HG03439 (cell line): ENCODE data around the gene PRPS2.

Source experiments
- ATAC-seq: cut with Tn5 transposase; IDR thresholded peaks from one replicate; pipeline ENCODE4 v1.9.1; 2021; ENCODE audit warnings: mild to moderate bottlenecking, moderate library complexity; ENCODE audit not compliant: unreplicated experiment

PRPS2 gene

DNA sequence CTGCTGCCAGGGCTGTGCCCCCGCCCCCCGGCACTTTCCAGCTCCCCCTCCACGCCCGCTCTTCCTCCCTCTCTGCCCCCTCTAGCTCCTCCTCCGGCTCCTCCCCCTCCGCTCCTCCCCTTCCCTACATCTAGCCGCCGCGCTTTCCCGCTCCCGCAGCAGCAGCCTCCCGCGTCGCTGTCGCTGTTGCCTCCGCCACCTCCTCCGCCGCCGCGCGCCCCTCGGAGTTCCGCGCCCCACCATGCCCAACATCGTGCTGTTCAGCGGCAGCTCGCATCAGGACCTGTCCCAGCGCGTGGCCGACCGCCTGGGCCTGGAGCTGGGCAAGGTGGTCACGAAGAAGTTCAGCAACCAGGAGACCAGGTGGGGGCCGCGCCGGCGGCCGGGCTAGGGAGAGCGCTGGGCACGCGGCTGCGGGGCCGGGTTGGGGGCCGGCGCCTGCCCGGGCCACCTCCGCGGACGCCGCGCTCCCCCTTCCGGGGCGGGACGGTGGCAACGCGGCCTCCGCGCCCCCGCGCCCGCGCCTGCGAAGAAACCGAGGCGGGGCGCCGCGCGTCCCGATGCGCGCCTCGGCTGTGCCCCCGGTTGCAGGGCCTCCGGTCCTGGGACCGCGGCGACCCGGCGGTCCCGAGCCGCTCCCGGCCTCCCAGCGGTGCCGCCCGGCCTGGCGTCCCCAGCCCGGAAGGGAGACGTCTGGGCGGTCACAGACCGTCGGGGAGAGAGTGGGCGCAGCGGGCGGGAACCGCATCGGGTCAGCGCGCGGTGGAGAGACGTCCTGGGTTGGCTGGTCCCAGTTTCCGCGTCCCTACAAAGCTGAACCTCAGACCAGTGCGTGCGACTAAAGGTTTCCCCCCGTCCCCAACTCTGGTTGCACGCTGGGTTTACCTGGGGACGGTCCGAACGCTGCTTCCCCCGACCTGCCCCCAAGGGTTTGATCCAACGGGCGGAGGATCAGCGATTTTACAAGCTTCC is at the start of gene PRPS2:
Gene PRPS2, plus strand, starts transcription at position 156 of the 972 bp plus-strand sequence. Its CDS starts 86 bp downstream, at position 242.
- ATAC-seq, result peak; percentile 83

DNA sequence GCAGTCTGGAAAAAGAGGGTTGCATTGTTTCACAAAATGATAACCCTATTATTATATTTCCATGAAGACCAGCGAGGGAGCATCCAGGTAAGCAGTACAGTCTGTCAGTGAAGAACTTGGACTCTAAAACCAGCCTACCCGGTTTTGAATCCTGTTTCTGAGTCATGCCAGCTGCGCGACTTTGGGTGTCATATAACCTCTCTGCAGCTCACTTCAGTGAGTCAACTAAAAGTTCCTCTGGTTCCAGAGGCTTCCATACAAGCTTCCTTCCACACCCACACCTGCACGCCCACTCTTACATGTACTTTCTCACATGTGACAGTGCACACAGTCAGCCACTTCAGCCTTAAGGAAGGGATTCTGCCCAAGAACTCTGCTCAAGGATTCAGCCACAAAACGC is 49.8 kb upstream of the PRPS2 start:
- no peak for ATAC-seq

DNA sequence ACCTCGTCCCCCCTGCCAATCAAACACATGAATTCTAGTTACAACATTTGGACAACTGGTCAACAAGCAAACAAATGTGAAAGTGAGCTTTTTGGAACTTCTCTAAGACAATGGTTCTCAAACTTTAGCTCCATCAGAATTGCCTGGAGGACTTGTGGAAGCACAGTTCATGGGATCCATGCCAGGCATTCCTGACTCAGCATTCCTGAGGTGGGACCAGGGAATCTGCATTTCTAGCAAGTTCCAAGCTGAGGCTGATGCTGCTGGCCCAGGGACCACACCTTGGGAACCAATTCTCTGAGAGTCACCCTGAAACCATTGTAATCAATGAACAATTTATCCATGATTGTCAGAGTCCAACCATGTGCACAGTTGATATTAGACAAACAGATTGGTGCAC is 43.8 kb upstream of the PRPS2 start:
- ATAC-seq, result no peak

DNA sequence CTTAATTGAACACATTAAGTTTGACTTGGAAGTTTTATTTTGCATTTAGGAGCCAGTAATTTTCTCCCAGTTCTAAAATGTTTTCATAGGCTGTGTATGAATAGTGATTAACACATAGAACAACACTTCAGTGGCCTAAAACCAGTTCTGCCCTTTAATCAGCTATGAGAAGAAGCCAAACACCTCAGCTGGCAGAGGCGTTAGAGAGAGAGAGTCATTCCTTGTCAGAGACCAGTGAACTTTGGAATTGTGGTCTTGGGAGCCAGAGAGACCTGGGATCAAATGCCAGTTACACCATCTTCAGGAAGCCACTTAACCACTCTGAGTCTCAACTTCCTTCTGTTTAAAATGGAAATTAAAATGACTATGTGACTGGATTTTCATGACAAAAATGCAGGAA is 39.3 kb upstream of the PRPS2 start:
- ATAC-seq, result no peak

DNA sequence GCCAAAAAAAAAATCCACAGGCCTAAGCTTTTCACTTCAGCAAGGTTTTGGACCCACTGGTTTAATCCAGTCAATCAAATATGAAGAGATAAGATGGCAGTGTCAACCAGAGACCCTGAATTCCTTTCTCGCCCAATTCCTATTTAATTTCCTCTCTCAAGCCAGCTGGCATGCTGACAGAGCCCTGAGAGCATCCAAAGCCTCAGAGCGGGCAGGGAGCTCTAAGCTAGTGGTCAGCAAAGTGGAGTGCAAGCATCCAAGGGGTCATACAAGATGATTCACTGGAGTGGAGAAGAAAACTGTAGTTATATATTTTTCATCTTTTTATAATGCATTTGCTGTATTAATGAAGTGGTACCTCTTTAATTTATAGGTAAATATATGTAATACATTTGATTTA is 37.8 kb upstream of the PRPS2 start:
- no peak for ATAC-seq

DNA sequence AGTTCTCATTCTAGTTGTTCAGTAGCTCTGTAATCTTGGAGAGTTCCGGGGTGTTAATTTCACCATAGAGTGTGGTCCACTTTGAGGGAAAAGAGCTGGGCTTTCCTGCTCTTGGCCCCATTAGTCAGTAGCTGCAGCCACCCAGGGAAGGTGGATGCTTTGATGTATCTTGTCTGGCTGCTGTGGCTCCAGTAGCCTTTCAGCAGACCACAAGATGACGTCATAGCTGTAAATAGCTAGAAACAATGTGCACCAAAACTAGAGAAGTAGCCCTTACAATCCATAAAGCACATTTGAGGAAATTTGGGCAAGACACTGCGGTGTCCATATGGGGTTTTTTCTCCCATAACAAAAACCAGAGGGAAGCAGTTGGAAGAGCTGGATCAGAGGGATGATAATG is 32.9 kb upstream of the PRPS2 start:
- no peak for ATAC-seq

DNA sequence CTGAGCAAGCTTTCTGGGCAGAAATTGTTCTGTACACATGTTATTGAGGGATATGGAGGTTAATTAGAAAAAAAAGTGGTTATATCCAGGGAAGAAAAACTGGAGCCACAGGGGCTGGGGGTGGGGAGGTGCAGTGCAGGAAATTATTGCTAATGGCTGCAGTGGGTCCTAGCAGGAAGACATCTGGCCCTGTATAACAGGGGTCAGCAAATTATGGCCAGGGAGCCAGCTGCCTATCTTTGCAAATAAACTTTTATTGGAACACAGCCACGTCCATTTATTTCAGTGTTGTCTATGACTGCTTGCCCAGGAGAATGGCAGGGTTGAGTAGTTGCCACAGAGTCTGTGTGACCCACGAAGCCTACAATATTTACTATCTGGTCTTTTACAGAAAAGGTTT is 23.4 kb upstream of the PRPS2 start:
- ATAC-seq, result no peak

DNA sequence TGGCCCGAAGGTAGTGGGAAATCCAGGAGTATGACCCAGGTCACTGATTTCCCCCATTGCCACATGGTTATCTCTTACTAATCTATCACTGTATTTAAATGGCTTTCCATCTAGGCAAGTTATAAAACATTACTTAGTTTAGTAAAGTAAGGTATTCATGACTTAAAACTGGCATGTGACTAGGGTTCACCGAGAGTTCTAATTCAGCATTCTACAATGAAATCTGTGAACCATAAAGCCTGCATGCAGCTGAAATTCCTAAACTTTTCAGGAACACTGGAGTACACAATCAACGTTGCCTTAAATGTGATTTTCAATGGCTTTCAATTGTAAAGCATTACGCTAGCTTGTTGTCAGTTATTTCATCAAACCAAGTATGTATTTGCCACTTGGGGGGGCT is 22.7 kb upstream of the PRPS2 start:
- no peak for ATAC-seq

DNA sequence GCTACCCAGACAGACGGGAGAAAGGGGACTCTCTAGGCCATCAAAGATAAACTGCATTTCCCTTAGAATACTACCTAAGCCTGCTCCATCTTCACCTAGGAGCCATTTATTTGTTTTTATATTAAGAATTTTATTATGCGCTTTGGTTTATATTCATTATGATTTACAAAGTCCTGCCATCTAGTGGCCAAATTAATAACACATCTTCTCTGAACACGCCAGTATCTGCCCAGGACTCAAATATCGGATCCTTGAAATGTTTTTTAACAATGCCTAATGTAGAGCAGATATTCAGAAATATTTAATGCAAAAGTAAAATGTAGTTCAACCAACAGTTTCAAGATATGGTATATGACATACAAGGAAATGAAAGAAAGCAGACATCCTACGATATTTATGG is 20.8 kb upstream of the PRPS2 start:
- ATAC-seq, result no peak

DNA sequence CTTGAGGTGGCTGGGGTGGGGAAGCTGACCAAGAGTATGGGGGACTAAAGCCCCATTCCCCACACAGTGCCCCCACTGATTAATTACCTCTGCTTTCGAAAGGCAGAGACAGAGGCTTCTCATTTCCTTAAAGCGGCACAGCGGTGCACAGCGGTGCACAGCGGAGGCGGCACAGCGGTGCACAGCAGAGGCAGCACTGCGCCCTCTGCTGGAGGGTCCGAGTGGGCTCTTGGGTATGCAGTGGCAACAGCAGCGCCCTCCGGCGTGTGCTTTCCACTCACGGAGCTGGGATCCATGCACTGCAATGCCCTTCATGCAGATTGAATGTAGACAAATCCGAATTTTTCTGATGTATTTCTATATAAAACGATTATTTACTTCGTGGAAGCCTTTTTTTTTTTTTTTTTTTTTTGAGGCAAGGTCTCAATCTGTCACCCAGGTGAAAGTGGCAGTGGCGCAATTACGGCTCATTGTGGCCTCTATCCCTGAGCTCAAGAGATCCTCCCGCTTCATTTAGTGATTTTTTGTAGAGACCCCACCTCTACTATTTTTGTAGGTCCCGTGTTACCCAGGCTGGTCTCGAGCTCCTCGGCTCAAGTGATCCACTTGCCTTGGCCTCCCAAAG is 19.7 kb upstream of the PRPS2 start:
- peak; percentile 93 for ATAC-seq

DNA sequence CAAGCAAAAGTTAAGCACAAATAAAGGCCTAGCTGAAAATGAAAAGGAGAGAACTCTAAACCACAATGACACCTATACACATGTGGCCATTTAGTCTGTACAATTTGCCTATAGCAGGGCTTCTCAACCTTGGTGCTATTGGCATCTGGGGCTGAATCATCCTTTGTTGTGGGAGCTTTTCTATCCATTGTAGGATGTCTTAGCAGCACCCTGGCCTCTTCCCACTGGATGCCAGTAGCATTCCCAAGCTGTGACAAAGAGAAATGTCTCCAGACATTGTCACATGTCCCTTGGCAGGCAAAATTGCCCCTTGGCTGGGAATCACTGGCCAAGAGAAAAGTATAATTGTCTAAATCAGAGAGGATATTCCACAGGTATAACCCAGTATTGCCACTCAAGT is 13.5 kb upstream of the PRPS2 start:
- no peak for ATAC-seq

DNA sequence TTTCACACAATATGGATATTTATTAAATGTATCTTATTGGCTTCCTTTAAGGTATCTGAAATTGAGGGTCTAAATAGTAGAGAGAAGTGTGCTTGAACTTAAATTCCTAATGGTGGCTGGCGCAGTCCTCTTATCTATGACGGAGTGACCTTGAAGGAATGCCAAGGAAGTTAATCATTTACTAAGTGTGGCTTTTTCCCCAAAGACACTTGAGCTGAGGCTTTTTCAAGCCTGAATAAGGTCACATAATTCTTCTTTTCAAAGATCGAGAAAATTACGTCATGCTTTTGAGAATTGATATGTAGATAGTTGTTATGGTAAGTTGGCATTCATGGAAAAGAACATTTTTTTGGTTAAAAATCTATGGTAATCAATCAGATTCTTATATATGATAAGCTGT is 11.7 kb upstream of the PRPS2 start:
- no peak for ATAC-seq

DNA sequence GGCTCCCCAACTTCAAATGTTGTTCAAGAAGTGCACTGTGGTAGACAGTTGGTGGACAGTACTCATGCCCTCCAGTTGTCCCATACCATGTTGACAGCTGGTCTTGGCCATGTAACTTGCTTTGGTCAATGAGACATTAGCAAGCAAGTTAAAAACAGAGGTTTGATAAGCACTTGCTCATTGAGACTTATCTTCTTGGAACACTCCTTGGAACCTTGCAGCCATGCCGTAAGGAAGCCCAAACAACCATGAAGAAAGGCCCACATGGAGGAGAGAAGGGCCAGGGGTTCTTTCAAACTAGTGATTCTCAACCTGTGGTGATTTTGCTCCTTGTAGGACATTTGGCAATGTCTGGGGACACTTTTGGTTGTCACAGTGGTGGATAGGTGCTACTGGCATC is 2.6 kb upstream of the PRPS2 start:
- ATAC-seq, result no peak

DNA sequence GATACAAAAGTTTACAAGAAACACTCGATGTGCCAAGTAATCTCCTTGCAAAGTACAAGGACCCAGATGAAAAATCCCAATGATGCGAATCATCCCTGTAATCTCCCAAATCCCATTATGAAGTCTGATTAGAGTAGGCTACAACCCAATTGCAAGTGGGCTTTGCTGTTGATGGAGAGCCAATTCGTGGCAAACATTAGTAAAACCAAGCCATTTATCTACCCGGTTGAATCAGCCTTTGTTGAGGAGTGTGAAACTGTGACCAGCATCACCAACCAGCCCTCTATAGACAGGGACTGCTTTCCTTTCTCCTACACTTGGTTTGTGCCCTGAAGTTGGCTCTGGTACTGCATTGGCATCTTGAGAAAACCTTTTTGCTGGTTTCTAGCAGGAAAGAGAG is 1.2 kb upstream of the PRPS2 start:
- no peak for ATAC-seq

DNA sequence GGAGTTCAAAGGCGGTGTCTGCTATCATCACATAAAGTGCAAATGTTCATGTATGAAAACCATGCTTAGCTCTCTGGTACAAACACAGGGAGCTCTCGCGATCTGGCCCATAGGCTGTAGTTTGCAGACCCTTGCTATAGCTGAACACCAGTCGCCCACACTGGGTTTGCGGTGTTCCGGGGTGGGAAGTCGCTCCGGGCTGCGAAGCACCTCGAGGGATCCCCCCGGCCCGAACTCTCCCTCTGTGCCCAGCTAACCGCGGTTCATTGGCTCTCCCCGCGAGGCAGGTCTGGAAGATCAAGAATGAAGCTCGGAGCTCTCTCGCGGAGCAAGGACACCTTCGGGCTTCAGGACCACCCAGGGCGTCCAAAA is 341 bp upstream of the PRPS2 start:
- peak; percentile 15 for ATAC-seq

DNA sequence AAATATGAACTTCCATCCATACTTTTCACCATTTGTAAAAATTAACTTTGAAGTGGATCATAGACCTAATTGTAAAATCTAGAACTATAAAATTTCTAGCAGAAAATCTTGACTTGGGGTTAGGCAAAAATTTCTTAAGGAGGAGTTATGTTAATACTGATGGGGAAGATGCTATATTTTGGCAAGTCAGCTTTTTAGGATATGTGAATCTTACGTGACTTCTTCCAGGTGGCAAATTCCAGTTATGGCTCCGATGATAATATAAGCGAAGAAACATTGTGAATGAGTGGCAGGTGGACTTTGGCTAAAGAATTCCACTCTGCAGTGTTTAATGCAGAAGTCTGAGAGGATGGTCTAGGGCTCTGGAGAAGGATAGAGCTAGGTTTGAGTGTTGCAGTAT is 1.5 kb downstream of the PRPS2 start:
- ATAC-seq, result no peak

DNA sequence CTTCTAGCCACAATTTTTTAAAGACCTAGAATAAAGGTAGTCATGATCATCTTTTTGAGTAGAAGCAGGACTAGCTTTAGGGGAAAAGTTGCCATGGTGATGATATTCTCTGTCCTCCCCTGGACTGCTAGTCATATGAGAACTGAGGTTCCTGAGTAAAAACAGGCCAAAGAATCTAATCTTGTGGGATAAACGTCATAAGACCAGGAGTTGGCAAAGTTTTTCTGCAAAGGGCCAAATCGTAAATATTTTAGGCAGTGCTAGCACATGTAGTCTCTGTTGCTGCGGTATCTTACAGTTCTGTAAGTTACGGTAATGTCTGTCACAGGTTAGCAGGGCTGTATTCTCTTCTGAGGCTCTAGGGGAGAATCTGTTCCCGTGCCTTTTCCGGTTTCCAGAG is 3.4 kb downstream of the PRPS2 start:
- no peak for ATAC-seq

DNA sequence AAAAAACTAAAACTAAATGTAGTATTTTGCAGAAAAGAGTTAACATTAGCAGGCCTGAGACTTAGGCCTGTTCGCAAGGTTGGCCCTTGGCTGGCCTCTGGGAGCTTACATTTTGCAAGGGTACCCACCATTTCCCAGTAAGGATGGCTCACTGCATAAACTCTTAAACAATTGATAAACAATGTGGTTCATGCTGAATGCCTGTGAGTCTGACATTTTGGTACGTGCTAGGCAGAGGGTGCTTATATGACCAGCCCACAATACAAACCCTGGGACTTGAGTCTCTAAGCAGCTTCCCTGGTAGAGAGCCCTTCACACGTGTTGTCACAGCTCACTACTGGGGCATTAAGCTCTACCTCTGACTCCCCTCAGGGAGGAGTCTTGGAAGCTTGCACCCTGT is 7.4 kb downstream of the PRPS2 start:
- no peak for ATAC-seq

DNA sequence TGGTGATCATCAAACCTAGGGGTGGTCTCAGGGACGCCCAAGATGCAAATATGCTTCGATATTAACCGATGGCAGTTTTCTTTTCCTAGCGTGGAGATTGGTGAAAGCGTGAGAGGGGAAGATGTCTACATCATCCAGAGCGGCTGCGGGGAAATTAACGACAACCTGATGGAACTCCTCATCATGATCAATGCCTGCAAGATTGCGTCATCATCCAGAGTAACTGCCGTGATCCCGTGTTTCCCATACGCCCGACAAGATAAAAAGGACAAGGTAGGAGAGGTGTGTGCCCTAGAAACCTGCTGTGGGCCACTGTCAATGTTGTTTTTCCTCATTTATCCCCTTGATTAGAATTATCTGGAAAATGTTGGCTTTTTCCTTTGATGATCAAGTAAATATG is 7.9 kb downstream of the PRPS2 start:
- no peak for ATAC-seq

DNA sequence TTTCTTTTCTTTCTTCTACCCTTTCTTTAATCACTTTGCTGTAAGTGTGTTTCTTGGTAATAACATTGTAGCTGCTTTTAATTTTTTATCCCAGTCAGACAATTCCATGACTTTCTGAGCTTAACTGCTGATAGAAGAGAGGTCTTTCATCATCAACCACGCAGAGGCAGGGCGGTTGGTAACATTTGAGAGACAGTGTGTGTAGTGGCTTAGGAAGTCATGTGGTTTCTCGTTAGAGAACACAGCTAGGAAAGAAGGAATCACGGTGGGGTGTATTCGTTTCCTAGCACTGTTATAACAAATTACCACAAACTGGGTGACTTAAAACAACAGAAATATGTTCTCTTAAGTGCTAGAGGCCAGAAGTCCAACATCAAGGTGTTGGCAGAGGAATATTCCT is 11.5 kb downstream of the PRPS2 start:
- no peak for ATAC-seq

DNA sequence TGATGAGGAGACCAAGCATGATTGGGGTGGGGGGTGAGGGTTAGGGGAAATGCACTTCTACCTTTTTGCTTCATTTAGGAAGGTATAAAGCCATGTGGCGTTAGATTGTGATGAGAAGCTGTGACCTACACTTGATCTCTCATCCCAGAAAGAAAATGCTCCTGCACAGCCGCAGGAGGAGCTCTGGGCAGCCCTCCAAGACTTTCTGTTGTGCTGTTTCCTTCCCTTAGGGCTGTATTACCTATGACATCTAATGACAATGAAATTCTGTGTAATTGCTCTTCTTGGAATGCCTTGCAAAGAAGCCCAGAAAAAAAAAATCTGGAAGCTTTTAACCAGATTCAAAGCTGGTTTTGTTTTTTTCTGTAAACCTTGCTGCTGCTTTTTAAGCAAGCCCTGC is 13.4 kb downstream of the PRPS2 start:
- ATAC-seq, result no peak

DNA sequence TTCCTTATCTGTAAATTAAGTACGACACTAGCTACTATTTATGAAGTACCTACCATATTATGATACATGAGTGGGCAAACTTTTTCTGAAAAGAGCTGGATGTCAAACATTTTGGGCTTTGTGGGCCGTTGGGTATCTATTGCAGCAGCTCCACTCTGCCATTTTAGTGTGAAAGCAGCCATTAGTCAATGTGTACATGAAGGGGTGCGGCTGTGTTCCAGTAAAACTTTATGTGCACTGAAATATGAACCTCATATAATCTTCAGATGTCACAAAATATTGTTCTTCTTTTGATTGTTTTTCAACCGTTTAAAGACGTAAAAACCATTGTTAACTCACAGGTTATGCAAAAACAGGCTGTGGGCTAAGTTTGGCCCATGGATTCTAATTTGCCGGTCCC is 14.1 kb downstream of the PRPS2 start:
- ATAC-seq, result no peak

DNA sequence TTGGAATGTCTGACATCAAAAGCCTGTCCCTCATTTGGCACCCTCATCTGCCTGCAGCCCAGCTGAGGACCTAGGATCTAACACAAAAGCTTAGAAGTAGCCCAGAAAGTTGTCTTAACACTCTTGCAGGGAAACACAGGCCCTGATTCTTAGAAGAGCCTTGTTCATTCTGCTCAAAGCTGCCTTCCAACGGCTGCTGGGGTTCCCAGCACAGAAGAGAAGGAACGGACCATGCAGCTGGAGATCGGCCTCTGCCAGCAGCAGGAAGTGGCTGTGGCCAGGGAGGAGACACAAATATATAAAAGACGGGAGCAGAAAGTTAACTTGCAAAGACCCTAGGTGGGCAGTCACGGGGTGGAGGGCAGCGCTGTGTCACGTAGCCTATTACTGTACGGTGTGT is 20.4 kb downstream of the PRPS2 start:
- no peak for ATAC-seq
